Naive B cell (primary cell): ENCODE data around the gene GALNT8. TPM values are rescaled to one million over a fixed set of nuclear protein-coding genes. Genes with fewer than 3 reads are reported as not detected.
A peak's percentile ranks its signal among the peaks of the same experiment; 100 is the strongest.

Source experiments
- ATAC-seq, 2 donors: fragments of 150-1000 bp; cut with Tn5 transposase; 2 replicates each; pipeline ENCODE4 v1.10.0; 2021; ENCODE audit warnings: low read depth in 2 of 2, mild to moderate bottlenecking in 2 of 2, moderate library complexity in 2 of 2
- DNase-seq: peaks from one replicate; pipeline ENCODE4 v3.0.0; 2022
- H3K27ac Mint-ChIP-seq, 6 donors: one replicate each; pipeline ENCODE4 v1.8.0; 2020 to 2022; ENCODE audit warnings: mild to moderate bottlenecking in 6 of 6, mixed read lengths in 6 of 6, moderate library complexity in 5 of 6, inconsistent platforms in 2 of 6
- H3K27me3 Mint-ChIP-seq, 3 donors: one replicate each; pipeline ENCODE4 v1.8.0; 2021 to 2022; ENCODE audit warnings: mixed read lengths in 3 of 3, mild to moderate bottlenecking in 1 of 3
- H3K36me3 Mint-ChIP-seq, 2 donors: one replicate each; pipeline ENCODE4 v1.8.0; 2020 to 2022; ENCODE audit warnings: mixed read lengths in 2 of 2, inconsistent platforms in 1 of 2, mild to moderate bottlenecking in 1 of 2
- H3K4me1 Mint-ChIP-seq, 3 donors: one replicate each; pipeline ENCODE4 v1.8.0; 2020 to 2022; ENCODE audit warnings: mixed read lengths in 3 of 3, inconsistent platforms in 1 of 3, mild to moderate bottlenecking in 1 of 3, moderate library complexity in 1 of 3
- H3K4me3 Mint-ChIP-seq, 8 donors: one replicate each; pipeline ENCODE4 v1.8.0; 2020 to 2022; ENCODE audit warnings: mild to moderate bottlenecking in 8 of 8, mixed read lengths in 8 of 8, moderate library complexity in 8 of 8, inconsistent platforms in 2 of 8
- H3K9me3 Mint-ChIP-seq, 7 donors: one replicate each; pipeline ENCODE4 v1.8.0; 2020 to 2022; ENCODE audit warnings: mixed read lengths in 7 of 7, mild to moderate bottlenecking in 5 of 7, inconsistent platforms in 2 of 7, moderate library complexity in 1 of 7
- polyA plus RNA-seq, 6 donors: library from polyadenylated mRNA; unstranded; fragments of 300-500 nt; fragmentation: Illumina TruSeq; gene quantifications; one replicate each; pipeline ENCODE4 v1.2.3, GENCODE V29; 2021; ENCODE audit warnings: low read depth in 6 of 6

Gene GALNT8, protein sequence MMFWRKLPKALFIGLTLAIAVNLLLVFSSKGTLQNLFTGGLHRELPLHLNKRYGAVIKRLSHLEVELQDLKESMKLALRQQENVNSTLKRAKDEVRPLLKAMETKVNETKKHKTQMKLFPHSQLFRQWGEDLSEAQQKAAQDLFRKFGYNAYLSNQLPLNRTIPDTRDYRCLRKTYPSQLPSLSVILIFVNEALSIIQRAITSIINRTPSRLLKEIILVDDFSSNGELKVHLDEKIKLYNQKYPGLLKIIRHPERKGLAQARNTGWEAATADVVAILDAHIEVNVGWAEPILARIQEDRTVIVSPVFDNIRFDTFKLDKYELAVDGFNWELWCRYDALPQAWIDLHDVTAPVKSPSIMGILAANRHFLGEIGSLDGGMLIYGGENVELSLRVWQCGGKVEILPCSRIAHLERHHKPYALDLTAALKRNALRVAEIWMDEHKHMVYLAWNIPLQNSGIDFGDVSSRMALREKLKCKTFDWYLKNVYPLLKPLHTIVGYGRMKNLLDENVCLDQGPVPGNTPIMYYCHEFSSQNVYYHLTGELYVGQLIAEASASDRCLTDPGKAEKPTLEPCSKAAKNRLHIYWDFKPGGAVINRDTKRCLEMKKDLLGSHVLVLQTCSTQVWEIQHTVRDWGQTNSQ
- polyA plus RNA-seq: 1 to 10 TPM in 5 of 6 donors, not detected in 1; 1.1 to 1.7 (median 1.2) TPM

DNA sequence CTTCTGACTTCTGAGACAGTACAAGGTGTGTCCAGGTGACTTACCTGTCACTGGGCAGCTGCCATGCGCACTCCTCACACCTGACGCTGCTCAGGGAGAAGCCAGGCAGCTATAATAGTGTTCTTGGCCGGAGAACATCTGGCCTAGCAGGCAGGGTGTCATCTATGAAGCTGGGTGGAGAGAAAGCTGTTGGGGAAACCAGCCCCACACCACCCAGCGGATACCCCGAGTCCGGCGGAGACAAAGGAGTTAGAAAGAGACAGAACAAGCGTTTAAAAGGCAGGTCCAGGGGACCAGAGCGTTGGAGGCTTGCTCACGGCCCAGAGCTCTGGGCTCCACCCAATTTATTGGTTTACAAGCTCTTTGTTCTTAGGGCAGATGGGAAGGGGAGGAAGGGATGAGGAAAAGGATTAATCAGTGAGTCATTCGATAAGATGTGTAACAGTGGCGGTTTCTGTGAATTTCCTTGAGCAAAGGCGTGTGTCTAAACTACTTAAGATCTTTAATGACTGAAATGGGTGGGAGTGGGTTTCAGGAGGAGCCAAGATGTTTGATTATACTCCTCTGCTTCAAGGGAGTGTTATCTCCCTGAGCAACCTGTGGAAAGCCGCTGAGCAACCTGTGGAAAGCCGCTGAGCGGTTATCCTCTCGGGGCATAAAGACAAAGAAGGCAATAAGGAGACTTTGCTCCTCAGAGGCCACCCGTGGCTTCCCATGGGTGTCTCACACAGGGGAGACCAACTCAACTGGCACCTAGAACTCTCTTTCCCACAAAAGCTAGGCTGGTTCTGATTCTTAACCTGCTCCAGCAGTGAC lies at the start of gene GALNT8:
GALNT8 (plus strand) TSS at position 580 of the 816 bp plus-strand sequence. CDS start 278 bp downstream, outside the sequence.
- DNase-seq (no peak), ATAC-seq (no peak)
- peak within 1 kb of the TSS in 1 of 6 donors; percentile 58 for H3K27ac Mint-ChIP-seq
- H3K9me3 Mint-ChIP-seq: no peaks in the 10 kb centered on the region
- H3K4me3 Mint-ChIP-seq: no peak within 1 kb of the TSS
- H3K4me1 Mint-ChIP-seq: no peaks in the 10 kb centered on the region
- peaks cover 48 to 57% (median 53%) of the 10 kb centered on the region in 3 donors for H3K27me3 Mint-ChIP-seq
- no peaks in the 10 kb centered on the region for H3K36me3 Mint-ChIP-seq

DNA sequence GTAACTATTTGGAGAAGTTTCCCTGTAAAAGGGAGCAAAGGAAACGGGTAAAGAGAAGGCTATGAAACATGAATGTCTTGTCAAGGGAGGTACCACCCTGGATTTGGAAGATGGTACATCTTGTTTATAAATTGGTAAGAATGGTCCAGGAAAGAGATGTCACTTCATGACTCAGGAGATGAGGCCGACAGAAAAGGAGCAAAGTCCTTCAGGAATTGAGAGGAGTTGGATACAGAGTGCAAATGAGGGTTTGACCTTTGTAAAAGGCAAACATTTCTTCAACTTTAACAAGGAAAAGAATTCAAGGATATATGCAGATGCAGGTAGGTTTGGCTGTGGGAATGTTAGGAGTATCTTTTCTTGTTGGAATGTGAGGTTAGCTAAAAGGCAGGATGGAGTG lies 40.5 kb upstream of the GALNT8 start:
- H3K9me3 Mint-ChIP-seq: no peaks in the 10 kb centered on the region
- H3K4me1 Mint-ChIP-seq: no peaks in the 10 kb centered on the region
- DNase-seq (no peak), ATAC-seq (no peak)
- H3K27ac Mint-ChIP-seq: peak overlapping the region in 3 of 6 donors; percentile 48 to 84 (median 61)
- peaks cover 19 to 30% of the 10 kb centered on the region in 2 donors for H3K36me3 Mint-ChIP-seq
- H3K27me3 Mint-ChIP-seq: no peaks in the 10 kb centered on the region
- no peak overlapping the region for H3K4me3 Mint-ChIP-seq

- no peak overlapping the region for H3K4me3 Mint-ChIP-seq
These were observed 38.5 kb upstream of the GALNT8 start for GRCh38 chr12:4681732-4682131.

GRCh38 chr12:4685317-4685716 lies 34.9 kb upstream of the GALNT8 start:
- H3K4me1 Mint-ChIP-seq: no peaks in the 10 kb centered on the region
- H3K27ac Mint-ChIP-seq: peak overlapping the region in 1 of 6 donors; percentile 38
- ATAC-seq: no peak
- no peak overlapping the region for H3K4me3 Mint-ChIP-seq
- no peaks in the 10 kb centered on the region for H3K27me3 Mint-ChIP-seq
- DNase-seq: no peak
- no peaks in the 10 kb centered on the region for H3K9me3 Mint-ChIP-seq
- peaks cover 34 to 41% of the 10 kb centered on the region in 2 donors for H3K36me3 Mint-ChIP-seq

More at GRCh38 chr12:4681732-4682131, 38.5 kb upstream of the GALNT8 start:
- no peaks in the 10 kb centered on the region for H3K4me1 Mint-ChIP-seq
- peaks cover 34 to 47% of the 10 kb centered on the region in 2 donors for H3K36me3 Mint-ChIP-seq
- DNase-seq (no peak), ATAC-seq (no peak)
- no peak overlapping the region for H3K27ac Mint-ChIP-seq
- no peaks in the 10 kb centered on the region for H3K27me3 Mint-ChIP-seq
- H3K9me3 Mint-ChIP-seq: no peaks in the 10 kb centered on the region

DNA sequence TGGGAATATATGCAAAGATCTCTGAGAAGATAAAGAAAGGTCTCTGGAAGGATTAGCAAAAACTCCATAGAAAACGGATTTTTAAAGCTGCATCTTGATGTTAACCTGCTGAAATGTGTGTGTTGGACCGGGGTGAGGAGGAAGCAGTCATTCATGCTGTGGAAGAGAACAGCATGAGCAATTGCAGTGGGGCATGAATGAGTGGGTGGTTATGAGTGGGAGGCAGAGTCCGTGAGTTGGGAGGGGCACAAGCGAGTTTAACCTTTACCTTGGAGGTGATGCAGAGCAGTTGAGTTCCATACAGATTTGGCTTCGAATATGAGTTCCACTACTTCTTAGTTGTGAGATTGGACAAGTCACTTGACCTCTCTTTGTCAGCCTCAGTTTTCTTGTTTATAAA lies 29.4 kb upstream of the GALNT8 start:
- no peak overlapping the region for H3K4me3 Mint-ChIP-seq
- no peaks in the 10 kb centered on the region for H3K27me3 Mint-ChIP-seq
- H3K4me1 Mint-ChIP-seq: no peaks in the 10 kb centered on the region
- peaks cover 27 to 29% of the 10 kb centered on the region in 2 donors for H3K36me3 Mint-ChIP-seq
- DNase-seq (no peak), ATAC-seq (no peak)
- H3K9me3 Mint-ChIP-seq: no peaks in the 10 kb centered on the region
- peak overlapping the region in 1 of 6 donors; percentile 32 for H3K27ac Mint-ChIP-seq

GRCh38 chr12:4700621-4701026 lies 19.6 kb upstream of the GALNT8 start:
- peak overlapping the region in 2 of 6 donors; percentile 35 to 39 for H3K27ac Mint-ChIP-seq
- DNase-seq: no peak
- H3K4me3 Mint-ChIP-seq: no peak overlapping the region
- H3K9me3 Mint-ChIP-seq: no peaks in the 10 kb centered on the region
- no peak for ATAC-seq
- H3K4me1 Mint-ChIP-seq: peaks cover 0 to 2% (median 0%) of the 10 kb centered on the region in 3 donors
- H3K36me3 Mint-ChIP-seq: peaks cover 0 to 11% of the 10 kb centered on the region in 2 donors
- no peaks in the 10 kb centered on the region for H3K27me3 Mint-ChIP-seq

GRCh38 chr12:4701395-4702190 lies 18.6 kb upstream of the GALNT8 start:
- H3K27ac Mint-ChIP-seq: peak overlapping the region in 1 of 6 donors; percentile 44
- peaks cover 0 to 2% (median 0%) of the 10 kb centered on the region in 3 donors for H3K4me1 Mint-ChIP-seq
- no peaks in the 10 kb centered on the region for H3K9me3 Mint-ChIP-seq
- no peak overlapping the region for H3K4me3 Mint-ChIP-seq
- H3K27me3 Mint-ChIP-seq: peaks cover 0 to 9% (median 5%) of the 10 kb centered on the region in 3 donors
- H3K36me3 Mint-ChIP-seq: peaks cover 0 to 11% of the 10 kb centered on the region in 2 donors
- no peak for ATAC-seq
- no peak for DNase-seq

DNA sequence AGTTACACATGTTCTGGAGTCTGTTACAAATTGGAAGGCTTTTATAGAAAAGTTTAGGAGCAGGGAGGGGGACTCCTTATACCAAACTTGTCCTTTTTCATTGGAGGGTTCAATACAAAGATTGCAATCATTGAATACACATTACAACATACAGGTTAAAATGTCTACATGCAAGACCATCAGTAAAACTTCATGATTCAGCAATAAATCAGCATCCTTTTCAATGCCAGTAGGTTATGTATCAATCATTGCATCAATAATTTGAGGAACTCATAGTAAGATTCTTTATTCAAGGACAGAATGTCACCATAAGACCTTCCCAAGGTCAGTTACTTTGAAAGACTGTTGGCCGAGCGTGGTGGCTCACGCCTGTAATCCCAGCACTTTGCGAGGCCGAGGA lies 16.5 kb upstream of the GALNT8 start:
- H3K27ac Mint-ChIP-seq: no peak overlapping the region
- peaks cover 0 to 11% of the 10 kb centered on the region in 2 donors for H3K36me3 Mint-ChIP-seq
- no peaks in the 10 kb centered on the region for H3K9me3 Mint-ChIP-seq

GRCh38 chr12:4705824-4706223 lies 14.4 kb upstream of the GALNT8 start:
- Mint-ChIP-seq H3K36me3 (peaks cover 0 to 2% of the 10 kb centered on the region in 2 donors), H3K27ac (peak overlapping the region in 1 of 6 donors; percentile 50), H3K4me1 (no peaks in the 10 kb centered on the region), H3K9me3 (no peaks in the 10 kb centered on the region), H3K27me3 (peaks cover 0 to 17% (median 15%) of the 10 kb centered on the region in 3 donors), H3K4me3 (no peak overlapping the region)
- no peak for DNase-seq
- ATAC-seq: no peak

More for the DNA sequence above, 16.5 kb upstream of the GALNT8 start:
- H3K27me3 Mint-ChIP-seq: peaks cover 0 to 17% (median 15%) of the 10 kb centered on the region in 3 donors
- ATAC-seq: no peak
- H3K4me3 Mint-ChIP-seq: peak overlapping the region in 1 of 8 donors; percentile 12
- H3K4me1 Mint-ChIP-seq: peaks cover 0 to 1% (median 0%) of the 10 kb centered on the region in 3 donors
- no peak for DNase-seq

DNA sequence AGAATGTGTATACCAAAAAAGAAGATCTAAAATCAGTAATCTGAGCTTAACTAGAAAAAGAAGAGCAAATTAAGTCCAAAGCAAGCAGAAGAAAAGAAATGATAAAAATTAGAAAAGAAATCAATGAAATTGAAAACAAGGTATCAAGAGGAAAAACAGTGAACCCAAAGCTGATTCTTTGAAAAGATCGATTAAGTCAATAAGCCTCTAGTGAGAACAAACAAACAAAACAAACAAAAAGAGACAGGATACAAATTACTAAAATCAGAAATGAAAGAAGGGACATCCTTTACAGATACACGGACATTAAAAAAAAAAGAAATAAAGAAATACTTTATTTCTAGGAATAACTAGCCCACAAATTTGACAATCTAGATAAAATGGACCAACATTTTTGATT lies 12.9 kb upstream of the GALNT8 start:
- Mint-ChIP-seq H3K36me3 (no peaks in the 10 kb centered on the region), H3K27ac (no peak overlapping the region), H3K4me3 (no peak overlapping the region), H3K4me1 (no peaks in the 10 kb centered on the region), H3K27me3 (peaks cover 0 to 24% (median 23%) of the 10 kb centered on the region in 3 donors), H3K9me3 (peaks cover 0 to 2% (median 0%) of the 10 kb centered on the region in 7 donors)
- ATAC-seq (no peak), DNase-seq (no peak)

GRCh38 chr12:4710113-4710512 lies 10.1 kb upstream of the GALNT8 start:
- Mint-ChIP-seq H3K27ac (no peak overlapping the region), H3K27me3 (peaks cover 0 to 33% (median 24%) of the 10 kb centered on the region in 3 donors), H3K4me1 (no peaks in the 10 kb centered on the region), H3K9me3 (peaks cover 0 to 2% (median 0%) of the 10 kb centered on the region in 7 donors), H3K4me3 (no peak overlapping the region), H3K36me3 (no peaks in the 10 kb centered on the region)
- no peak for ATAC-seq
- DNase-seq: no peak

- H3K4me1 Mint-ChIP-seq: no peaks in the 10 kb centered on the region
- no peak for ATAC-seq
- H3K27ac Mint-ChIP-seq: no peak overlapping the region
- peaks cover 20 to 32% (median 25%) of the 10 kb centered on the region in 3 donors for H3K27me3 Mint-ChIP-seq
- no peak overlapping the region for H3K4me3 Mint-ChIP-seq
- no peak for DNase-seq
- no peaks in the 10 kb centered on the region for H3K36me3 Mint-ChIP-seq
- H3K9me3 Mint-ChIP-seq: peaks cover 0 to 2% (median 0%) of the 10 kb centered on the region in 7 donors
These were observed 5.3 kb upstream of the GALNT8 start for GRCh38 chr12:4714879-4715278.
